Bone marrow (tissue), 2 donors: ENCODE results near the gene ERO1A.

Source experiments
- DNase-seq, 2 donors: peaks; one replicate each; lab custom pipeline; 2025; lab: John Stamatoyannopoulos, UW

ERO1A gene

DNA sequence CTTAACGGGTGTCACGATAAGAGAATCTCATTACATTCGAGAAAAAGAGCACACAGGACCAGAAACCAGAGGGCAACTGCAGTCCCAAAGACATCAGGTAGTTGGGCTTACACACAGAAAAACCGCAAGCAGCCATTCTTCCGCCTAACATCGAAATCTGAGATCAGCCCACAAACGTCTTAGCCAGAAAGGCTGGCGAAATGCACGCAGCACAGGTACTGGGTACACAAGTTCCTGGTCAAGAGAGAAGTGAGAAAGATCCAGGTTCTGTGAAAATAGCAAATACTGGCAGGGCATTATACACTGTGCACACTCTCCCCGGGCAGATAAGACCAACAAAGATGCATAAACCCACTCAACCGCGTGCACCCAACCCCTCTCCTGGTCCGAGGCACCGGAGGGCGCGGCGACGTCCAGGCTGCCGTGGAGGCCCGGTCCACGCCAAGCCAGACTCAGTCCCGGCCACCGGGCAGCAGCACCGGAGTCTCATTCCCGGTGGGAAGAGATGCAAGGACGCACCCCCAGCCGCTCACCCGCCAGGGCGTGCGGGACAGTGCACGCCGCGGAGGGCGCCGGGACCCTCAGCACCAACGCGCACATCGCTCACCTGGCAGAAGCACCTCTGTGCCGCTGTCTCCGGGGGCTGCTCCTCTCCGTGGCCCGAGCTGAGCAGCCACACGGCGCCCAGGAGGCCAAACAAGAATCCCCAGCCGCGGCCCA lies 437 bp downstream of the ERO1A start:
- peak; percentile 37 to 44 for DNase-seq

DNA sequence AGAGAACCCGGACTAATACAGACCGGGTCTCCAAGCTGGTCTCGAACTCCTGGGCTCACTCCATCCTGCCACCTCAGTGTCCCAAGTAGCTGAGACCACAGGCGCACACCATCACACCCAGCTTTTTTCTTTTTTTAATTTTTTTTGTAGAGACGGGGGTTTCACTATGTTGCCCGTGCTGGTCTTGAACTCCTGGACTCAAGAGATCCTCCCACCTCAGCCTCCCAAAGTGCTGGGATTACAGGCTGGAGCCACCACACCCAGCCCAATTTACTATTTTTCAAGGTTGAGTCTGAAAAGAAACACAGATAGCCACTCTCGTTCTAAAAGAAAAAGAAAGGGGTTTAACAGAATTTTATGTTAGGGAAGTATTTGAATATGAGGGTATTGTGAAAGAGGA lies 1.8 kb downstream of the ERO1A start:
- no peak for DNase-seq

DNA sequence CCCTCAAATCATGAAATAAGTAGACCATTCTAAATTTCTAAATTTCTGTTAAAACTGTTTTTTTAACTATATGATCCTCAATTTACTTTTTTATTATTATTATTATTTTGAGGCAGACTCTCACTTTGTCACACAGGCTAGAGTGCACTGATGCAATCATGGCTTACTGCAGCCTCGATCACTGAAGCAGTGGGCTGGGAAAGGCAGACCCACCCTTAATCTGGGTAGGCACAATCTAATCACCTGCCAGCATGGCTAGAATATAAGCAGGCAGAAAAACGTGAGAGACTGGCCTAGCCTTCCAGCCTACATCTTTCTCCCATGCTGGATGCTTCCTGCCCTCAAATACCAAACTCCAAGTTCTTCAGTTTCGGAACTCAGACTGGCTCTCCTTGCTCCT lies 2.3 kb downstream of the ERO1A start:
- DNase-seq, result no peak

DNA sequence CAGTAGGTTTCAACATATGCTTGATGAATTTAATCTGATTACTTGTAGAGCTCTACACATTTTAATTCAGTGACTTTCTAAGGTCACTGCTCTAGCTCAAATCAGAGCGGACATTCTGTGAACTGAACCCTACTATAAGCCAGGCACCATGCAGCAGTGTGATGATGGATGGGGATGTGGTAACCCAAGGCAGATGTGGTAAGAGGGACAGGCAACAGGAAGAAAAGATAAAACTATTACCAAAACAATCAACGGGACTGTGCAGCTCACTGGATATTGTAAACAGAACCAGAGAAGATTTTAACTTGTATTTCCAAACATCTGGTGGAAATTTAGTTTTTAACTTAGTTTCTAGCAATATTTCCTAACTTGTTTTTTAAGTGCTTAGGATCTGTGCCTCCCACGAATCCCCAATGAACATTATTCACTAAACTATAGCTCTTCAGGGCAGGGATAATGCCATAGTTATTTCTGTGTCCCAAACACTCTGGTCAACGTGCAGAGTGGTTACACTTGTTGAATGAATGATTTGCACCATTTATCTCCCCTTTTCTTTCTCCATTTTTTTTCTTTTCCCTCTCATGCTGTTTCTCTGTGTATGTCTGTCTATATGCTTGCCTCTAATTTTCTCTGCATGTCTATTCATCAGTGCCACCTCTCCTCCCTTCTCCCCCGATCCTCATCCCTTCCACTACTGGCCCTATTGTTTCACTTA lies 3.0 kb downstream of the ERO1A start:
- peak in 1 of 2 donors; percentile 51 for DNase-seq

DNA sequence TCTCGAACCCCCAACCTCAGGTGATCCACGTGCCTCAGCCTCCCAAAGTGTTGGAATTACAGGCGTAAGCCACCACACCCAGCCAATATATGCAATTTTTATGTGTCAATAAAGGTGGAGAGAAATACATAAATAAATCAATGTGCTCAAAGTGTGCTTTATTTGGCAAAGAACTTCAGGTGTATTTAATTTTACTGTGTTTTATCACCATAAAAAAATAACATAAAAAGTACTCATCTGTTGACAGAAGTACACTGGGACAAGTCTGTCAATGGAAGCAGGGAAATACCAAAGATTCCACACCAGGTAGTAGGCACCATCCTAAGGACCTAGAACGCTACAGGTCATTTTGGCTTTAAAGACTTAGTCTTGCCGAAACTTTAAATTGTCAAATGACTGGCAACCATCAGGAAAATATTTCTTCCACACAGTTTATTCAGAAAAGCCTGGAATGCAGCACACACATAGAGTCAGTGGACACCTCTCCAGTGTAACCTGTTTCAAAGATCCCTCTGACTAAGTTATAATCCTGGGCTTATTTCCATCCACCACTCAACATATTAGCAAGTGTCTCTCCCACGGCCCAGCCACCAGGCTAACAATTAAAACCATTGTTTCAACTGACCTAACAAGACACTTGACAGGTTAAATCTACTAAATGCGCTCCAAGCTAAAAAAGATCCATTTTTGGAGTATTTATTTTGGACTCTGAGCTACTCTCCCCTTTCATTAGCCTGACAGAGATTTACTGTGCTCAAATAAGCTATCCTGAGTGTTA lies 4.2 kb downstream of the ERO1A start:
- no peak for DNase-seq

DNA sequence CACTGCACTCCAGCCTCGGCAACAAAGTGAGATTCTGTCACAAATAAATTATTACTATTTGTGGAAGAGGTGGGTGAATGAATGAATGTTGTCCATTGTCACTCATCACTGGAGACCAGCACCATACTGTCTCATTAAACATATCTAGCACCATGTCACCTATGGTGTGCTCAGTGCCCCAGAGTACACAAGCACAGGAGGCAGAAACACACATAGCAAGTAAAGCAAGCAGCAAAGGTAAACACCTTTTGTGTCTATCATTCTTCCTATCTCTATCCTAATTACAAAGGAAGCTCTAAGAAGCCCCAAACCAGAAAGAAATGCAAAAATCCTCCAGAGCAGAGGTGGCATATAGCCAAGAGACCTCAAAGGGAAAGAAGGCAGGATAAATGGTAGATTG lies 9.2 kb downstream of the ERO1A start:
- no peak for DNase-seq

DNA sequence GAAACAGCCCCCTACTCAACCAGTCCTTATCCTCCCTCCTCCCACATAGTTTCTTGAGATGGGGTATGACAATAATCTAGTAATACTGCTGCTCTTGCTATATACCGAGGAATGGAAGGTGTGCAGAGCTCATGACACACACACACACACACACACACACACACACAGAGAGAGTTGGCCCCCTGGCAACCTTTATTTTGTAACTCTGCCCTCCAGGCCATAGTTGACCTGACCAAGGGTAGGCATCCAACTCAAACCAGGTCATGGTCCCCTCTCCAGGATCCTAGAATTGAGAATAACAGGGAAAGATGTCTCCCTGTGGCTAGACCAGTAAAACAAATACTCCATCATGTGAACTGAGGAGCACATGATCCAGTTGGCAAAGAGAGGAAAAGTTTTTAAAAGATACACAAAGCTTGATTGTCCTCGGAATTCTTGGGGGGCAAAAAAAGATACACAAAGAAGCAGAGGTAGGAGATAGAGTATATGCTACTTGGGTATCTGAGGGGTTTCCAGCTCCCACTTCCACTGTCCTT lies 11.3 kb downstream of the ERO1A start:
- DNase-seq, result no peak

DNA sequence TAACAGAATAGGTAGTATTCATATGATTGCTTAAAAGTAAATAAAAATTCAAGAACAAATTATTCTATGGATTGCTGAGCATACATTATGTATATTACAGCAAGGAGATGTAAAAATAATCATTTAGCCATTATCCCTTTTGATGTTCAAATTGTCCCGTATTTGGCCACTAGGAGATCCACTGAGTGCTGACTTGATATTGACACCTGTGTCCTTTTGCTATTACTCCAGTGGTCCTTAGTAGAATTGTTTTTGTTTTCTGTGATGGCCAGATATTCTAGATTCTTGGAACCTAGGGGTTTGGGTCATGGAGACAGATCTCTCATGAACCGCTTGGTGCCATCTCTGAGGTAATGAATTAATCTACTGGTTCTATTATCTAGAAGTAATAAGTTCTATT lies 16.8 kb downstream of the ERO1A start:
- no peak for DNase-seq

DNA sequence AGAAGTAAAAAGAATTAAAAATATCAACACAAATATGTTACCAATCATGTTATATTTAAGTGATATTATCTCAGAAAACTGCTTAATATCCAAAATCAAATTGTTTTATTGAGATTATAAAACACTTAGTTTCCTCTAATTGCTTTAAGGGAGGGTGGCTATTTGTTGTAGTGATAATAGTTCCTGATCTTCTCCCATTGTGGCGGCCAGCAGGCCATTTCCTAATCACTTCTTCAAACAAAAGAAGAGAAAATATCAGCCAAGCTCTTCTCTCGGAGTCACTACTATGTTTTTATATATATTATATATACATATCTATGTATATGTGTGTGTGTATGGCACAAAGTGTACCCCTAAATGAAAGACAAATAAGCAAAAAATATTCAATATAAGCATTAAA lies 31.5 kb downstream of the ERO1A start:
- no peak for DNase-seq

DNA sequence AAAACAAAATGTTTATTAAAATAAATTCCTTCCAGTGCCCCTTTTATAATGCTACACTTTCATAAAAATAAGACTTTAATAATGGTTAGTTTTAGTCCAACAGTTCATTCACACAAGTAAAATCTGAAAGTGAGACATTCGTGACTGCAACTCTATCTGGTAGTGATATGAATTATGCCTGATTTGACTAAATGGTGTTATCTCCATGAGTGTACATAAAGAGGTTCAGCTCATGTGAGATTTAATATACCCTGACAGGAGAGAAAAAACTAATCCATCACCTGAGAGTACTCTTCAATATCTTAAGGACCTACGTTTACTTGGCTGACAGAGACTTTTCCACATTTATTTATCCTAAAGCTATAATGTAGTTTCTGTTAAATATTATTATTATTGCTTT lies 34.0 kb downstream of the ERO1A start:
- DNase-seq, result no peak

DNA sequence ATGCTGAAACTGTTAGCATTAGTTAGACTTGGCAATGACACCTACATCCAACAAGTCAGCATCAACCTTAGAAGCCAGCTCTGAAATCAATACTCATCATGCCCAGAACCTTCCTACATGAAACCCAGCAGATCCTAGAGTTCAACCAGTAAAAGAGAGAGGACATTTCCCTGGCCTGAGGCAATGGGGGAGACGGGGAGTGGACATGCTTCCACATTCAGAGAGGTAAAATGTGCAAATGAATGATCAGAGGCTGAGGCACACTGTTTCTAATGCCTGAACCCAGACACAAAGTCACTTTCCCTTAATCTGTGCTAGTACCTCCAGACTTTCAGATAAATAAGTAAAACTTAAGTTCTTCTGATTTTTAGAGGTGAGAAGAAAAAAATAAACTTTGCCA lies 34.5 kb downstream of the ERO1A start:
- no peak for DNase-seq

DNA sequence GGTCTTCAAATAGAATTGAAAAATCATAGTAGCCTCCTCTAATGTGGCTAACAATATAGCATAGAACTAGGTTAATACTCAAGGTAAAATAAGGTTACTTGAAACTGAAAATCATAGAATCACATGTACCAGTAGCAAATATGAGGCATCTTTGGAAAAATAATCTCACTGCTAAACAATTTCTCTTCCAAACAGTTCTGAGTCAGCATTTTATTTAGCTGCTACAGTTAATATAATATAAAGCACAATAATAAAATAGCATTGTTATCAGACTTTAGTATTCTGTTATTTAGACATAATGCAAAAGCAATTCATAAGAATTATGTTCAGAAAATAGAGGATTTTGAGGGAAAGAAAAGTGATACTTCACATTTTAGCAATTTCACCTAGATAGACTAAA lies 35.0 kb downstream of the ERO1A start:
- no peak for DNase-seq

DNA sequence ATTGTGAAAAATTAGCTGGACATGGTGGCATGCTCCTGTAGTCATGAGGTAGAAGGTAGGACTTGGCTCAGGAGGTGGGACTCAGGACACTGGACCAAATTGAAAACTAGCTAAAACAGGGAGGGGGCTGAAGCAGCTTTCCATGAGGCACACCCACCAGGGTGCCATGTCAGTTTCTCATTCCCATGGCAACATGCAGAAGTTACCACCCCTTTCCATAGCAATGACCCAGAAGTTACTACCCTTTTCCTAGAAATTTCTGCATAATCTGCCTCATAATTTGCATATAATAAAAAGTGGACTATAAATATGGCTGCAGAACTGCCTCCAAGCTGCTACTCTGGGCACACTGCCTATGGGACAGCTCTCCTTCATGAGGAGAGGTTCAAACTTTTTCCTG lies 38.5 kb downstream of the ERO1A start:
- no peak for DNase-seq

DNA sequence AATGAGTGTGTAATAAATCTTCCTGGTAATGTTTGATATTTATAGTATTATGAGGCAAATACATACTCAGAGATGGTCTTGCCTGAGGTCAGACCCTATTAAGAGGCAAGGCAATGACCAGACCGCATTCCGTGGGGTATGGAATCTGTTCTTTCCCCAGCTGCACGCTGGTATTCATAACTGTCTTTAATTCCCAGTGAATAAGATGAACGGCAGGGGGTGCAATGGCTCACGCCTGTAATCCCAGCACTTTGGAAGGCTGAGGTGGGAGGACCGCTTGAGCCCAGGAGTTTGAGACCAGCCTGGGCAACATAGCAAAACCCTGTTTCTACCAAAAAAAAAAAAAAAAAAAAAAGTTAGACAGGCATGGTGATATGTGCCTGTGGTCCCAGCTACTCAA lies 44.6 kb downstream of the ERO1A start:
- no peak for DNase-seq

DNA sequence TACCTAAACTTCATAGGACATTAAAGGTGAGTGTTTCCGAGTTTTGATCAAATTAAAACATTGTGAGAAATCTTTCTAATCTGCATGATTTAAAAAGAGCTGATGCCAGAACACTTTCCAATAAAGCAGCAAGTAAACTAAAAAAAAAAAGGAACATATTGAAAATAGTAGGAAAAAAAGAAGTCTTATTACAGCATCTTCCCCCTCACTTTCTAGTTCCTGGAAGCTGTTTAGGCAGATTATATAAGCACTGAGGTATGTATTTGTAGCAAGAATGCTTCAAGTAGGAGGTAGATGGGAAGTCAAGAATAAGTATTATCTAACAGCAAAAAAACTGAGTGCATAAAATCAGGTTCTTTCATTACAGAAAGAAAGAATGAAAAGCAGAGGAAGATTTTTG lies 45.8 kb downstream of the ERO1A start:
- no peak for DNase-seq

DNA sequence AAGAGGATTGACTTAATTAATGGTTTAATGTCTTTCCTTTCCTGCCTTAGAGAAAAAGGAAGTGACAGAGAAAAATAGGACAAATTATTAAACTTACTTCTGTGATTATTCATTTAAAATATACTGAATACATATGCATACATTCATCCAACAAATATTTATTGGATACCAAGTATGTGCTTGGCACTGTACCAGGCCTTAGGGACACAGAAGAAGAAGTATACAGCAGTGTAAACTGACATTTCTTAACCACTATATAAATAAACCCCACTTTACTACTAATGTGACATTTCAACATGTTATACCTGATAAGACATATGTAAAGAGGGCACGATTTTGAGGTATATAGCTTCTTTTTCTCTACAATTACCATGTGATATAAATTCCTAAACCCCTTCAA lies 53.6 kb downstream of the ERO1A start:
- no peak for DNase-seq

DNA sequence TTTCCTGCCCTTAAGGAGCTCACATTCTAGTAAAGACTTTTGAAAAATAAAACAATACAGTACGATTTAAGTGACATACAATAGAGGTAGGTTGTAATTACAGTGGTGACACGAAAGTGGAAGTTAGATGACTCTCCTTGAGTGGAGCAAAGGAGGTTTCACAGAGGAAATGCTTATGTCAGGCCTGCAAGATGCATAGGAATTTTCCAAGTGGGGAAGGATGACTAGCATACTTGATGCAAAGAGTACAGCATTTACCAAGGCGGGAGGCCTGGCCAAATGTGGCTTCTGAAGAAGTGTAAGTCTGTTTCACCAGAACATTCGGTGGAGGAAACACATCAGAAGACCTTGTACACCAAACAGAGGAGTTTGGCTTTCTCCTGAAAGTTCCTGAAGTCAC lies 55.2 kb downstream of the ERO1A start:
- DNase-seq, result no peak

DNA sequence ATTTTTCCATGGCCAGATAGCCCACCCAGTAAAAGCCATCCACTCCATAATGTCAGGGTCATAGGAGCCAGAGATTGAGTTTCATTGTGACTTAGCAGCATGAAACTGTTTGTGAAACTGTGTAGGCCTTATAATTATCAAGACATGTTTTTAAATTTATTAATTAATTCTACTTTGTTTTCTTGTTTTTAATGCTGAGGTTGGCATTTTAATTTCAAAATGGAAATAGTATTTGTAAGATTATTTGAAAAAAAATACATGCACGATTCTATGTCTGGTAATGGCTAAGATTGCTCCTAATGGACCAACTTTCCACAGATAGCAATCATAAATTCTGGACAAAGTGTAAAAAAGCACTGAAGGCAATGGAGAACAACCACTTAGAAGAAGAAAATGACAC lies 75.7 kb downstream of the ERO1A start:
- DNase-seq, result no peak

DNA sequence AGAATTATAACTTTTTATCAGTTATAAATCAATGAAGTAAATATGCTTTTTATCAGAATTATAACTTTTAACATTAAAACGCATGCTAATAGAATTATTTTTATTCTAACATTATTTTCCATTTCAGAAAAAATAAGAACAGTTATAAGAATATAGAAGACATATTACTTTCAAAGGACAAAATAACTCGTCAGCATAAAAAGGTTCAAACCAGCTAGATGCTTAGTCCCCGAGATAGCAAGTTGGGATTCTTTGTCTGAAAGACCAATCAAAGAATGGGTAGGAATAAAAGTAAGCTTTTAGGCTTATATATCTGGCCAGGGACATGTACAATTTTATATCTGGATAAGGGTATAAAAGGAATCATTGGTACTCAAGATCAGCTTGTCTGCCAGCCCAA lies 76.8 kb downstream of the ERO1A start:
- DNase-seq, result no peak

DNA sequence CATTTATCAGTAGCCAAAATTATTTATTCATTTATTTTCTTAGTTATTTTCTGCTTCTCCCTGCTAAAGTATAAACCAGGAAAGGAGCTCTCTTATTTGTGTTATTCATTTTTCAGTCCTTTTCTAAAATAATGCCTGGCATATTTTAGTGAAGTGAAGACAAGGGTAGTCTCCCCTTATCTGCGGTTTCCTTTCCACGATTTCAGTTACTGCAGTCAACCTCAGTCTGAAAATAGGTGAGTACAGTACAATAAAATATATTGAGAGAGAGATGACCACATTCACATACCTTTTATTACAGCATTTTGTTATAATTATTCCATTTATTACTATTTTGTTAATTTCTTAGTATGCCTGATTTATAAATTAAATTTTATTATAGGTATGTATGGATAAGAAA lies 85.2 kb downstream of the ERO1A start:
- no peak for DNase-seq

DNA sequence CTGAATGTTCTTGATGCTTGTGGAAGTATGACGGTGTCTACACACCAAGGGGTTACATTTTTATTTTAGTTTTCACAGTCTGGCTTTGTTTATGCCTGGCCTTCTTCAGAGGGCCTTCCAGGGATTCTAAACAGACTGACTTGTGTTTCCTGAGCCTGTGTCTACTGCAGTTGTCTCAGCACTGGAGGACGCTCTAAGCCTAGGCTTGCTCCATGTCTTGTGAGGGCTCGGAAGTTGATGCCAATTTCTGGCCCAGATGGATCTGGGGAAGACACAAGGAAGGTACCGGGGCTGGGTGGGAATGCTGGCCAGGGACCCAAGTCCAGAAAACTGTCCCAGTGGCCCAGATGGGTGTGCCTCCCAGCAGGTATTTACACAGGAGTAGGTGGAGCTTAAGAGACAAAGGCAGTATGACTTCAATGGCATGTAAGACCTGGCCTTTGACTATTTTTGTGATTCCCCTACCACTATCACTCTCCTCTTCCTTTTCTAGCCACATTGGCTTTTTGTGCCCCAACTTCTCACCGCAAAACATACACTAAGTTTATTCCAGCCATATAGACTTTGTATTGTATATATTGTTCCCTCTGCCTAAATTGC lies 85.8 kb downstream of the ERO1A start:
- DNase-seq, result no peak

DNA sequence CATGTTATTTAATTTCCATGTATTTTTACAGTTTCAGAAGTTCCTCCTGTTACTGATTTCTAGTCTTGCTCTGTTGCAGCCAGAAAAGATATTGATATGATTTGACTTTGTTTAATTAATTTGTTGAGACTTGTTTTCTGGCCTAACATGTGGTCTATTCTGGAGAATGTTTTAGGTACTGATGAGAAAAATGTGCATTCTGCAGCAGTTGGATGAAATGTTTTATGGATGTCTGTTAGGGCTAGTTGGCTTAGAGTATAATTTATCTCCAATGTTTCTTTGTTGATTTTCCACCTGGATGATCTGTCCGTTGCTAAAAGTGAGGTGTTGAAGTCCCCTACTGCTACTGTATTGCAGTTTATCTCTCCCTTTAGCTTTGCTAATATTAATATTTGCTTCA lies 88.3 kb downstream of the ERO1A start:
- DNase-seq, result no peak

DNA sequence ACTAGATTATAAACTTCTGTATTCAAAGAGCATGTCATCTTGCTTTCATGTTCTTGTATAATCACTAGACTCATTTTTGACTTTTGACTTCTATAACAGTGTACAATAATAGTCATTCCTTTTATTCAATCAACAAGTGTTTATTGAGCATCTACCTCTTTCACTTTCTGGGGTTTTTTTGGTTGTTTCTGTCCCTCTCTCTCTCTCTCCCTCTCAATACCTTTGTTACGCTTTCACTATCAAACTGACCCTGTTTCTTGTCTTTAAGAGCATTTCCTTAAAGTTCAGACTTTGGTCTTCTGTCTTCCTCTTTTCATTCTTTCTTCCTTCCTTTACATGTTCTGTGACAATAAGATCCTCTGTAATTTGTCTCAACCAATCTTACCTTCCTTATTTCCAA lies 93.2 kb downstream of the ERO1A start:
- DNase-seq, result no peak
